Colon (tissue), 2 donors: ENCODE data around the gene CLPX.
"Not testable (repeated sequence)": the region's sequence is repeated elsewhere in the genome, so short reads cannot be mapped to it uniquely, and the experiment has no call there.

Experiments
- FAIRE-seq: peaks from 2 replicates; lab custom pipeline; 2012; peaks lifted over from hg19 to GRCh38; lab: Jason Lieb, UNC
- donor health status: control.
- donor health status: control.

Gene CLPX

GRCh38 chr15:65204931-65205660 is 20.0 kb upstream of the CLPX start:
- FAIRE-seq: no peak

GRCh38 chr15:65204236-65204930 is 19.2 kb upstream of the CLPX start:
- no peak for FAIRE-seq

- FAIRE-seq: no peak
Measured at GRCh38 chr15:65201918-65202317, 16.8 kb upstream of the CLPX start.

- FAIRE-seq: no peak
Measured at GRCh38 chr15:65198571-65198970, 13.4 kb upstream of the CLPX start.

GRCh38 chr15:65197337-65197645 is 12.1 kb upstream of the CLPX start:
- FAIRE-seq: no peak

GRCh38 chr15:65196637-65197336 is 11.6 kb upstream of the CLPX start:
- no peak for FAIRE-seq

- FAIRE-seq: no peak
Measured at GRCh38 chr15:65195548-65195923, 10.4 kb upstream of the CLPX start.

- no peak for FAIRE-seq
Measured at GRCh38 chr15:65194826-65195547, 9.8 kb upstream of the CLPX start.

GRCh38 chr15:65192016-65192415 is 6.9 kb upstream of the CLPX start:
- no peak for FAIRE-seq

GRCh38 chr15:65189102-65189740 is 4.1 kb upstream of the CLPX start:
- FAIRE-seq: no peak

GRCh38 chr15:65188472-65188871 is 3.3 kb upstream of the CLPX start:
- not testable (repeated sequence) for FAIRE-seq

- no peak for FAIRE-seq
Measured at GRCh38 chr15:65184305-65184867, 756 bp downstream of the CLPX start.

GRCh38 chr15:65183865-65184159 is 1.3 kb downstream of the CLPX start:
- FAIRE-seq: no peak

GRCh38 chr15:65182538-65182937 is 2.6 kb downstream of the CLPX start:
- no peak for FAIRE-seq

- FAIRE-seq: not testable (repeated sequence)
Measured at GRCh38 chr15:65181582-65182353, 3.4 kb downstream of the CLPX start.

- FAIRE-seq: no peak
Measured at GRCh38 chr15:65180167-65180566, 5.0 kb downstream of the CLPX start.

- no peak for FAIRE-seq
Measured at GRCh38 chr15:65177901-65178300, 7.2 kb downstream of the CLPX start.

- FAIRE-seq: no peak
Measured at GRCh38 chr15:65176056-65176455, 9.1 kb downstream of the CLPX start.

GRCh38 chr15:65175511-65175910 is 9.6 kb downstream of the CLPX start:
- FAIRE-seq: no peak

- FAIRE-seq: no peak
Measured at GRCh38 chr15:65174509-65174908, 10.6 kb downstream of the CLPX start.

GRCh38 chr15:65172531-65172930 is 12.6 kb downstream of the CLPX start:
- no peak for FAIRE-seq
